ENCODE results near the gene SCART1.
"Not testable (repeated sequence)": the region's sequence is repeated elsewhere in the genome, so short reads cannot be mapped to it uniquely, and the experiment has no call there.

SCART1 gene

GRCh38 chr10:133422807-133423771, 30.7 kb upstream of the SCART1 start:
- H3K27ac ChIP-seq (ENCODE audit: low read depth, low read length) = no peak overlapping the region
- peaks cover 26% of the 10 kb centered on the region for H3K36me3 ChIP-seq (ENCODE audit: control insufficient read depth, low read length)
- H3K79me2 ChIP-seq (ENCODE audit: control insufficient read depth, low read length) = no peaks in the 10 kb centered on the region
- H3F3A ChIP-seq (ENCODE audit: control insufficient read depth, insufficient read depth) = no peaks in the 10 kb centered on the region
- TF ChIP-seq EZH2phosphoT487 (IDR thresholded peaks at IDR 0.05; ENCODE audit: borderline replicate concordance, low read length) (no peak), CTCF (IDR thresholded peaks at IDR 0.05; ENCODE audit: low read depth, low read length, poor library complexity, severe bottlenecking) (no peak)
- H3K4me1 ChIP-seq (ENCODE audit: control insufficient read depth, low read length) = no peaks in the 10 kb centered on the region
- no peaks in the 10 kb centered on the region for H4K20me1 ChIP-seq (ENCODE audit: control insufficient read depth, insufficient read depth, low read depth, low read length)
- no peaks in the 10 kb centered on the region for H3K27me3 ChIP-seq (ENCODE audit: control insufficient read depth, low read length)
- no peak overlapping the region for H3K4me3 ChIP-seq (ENCODE audit: low read length)
- H3K9me2 ChIP-seq (replicated peaks; ENCODE audit: control insufficient read depth, low read length) = no peaks in the 10 kb centered on the region
- H3K9me3 ChIP-seq (ENCODE audit: control insufficient read depth, insufficient read depth, low read length) = no peaks in the 10 kb centered on the region
- no peak overlapping the region for H3K4me2 ChIP-seq (ENCODE audit: low read length)

GRCh38 chr10:133424102-133424501, 29.6 kb upstream of the SCART1 start:
- H3K79me2 ChIP-seq (ENCODE audit: control insufficient read depth, low read length); H3K4me3 ChIP-seq (ENCODE audit: low read length); H3K9me3 ChIP-seq (ENCODE audit: control insufficient read depth, insufficient read depth, low read length); H3F3A ChIP-seq (ENCODE audit: control insufficient read depth, insufficient read depth); H3K4me1 ChIP-seq (ENCODE audit: control insufficient read depth, low read length); H3K27me3 ChIP-seq (ENCODE audit: control insufficient read depth, low read length); H3K9me2 ChIP-seq (replicated peaks; ENCODE audit: control insufficient read depth, low read length); H3K27ac ChIP-seq (ENCODE audit: low read depth, low read length); H3K4me2 ChIP-seq (ENCODE audit: low read length); H4K20me1 ChIP-seq (ENCODE audit: control insufficient read depth, insufficient read depth, low read depth, low read length): not testable (repeated sequence)
- peaks cover 22% of the 10 kb centered on the region for H3K36me3 ChIP-seq (ENCODE audit: control insufficient read depth, low read length)

DNA sequence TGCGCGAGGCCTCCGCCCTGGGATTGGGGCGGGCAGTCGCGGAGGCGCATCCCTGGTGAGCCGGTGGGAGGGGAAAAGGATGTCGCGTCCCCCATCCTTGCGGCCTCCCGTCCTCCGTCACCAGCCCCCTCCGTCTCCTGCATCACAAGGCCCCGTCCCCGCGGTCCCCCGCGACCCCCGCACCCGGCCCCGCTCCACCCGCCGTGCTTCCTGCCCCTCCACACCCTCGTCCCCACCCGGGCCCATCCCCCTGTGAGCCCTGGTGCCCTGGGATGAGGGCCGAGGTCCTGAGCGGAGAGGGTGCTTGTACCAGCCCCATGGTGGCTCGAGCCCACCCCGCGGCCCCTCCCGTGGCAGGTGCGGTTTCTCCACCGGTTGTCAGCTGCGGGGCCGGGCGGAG, 29.1 kb upstream of the SCART1 start, which contains the start of gene SPRN:
Gene SPRN (minus strand): TSS at position 25 of the 400 bp plus-strand sequence. CDS start 944 bp downstream, outside the sequence.
- not testable (repeated sequence) for H3F3A ChIP-seq (ENCODE audit: control insufficient read depth, insufficient read depth); H3K4me1 ChIP-seq (ENCODE audit: control insufficient read depth, low read length); H3K9me3 ChIP-seq (ENCODE audit: control insufficient read depth, insufficient read depth, low read length); H3K27ac ChIP-seq (ENCODE audit: low read depth, low read length); H4K20me1 ChIP-seq (ENCODE audit: control insufficient read depth, insufficient read depth, low read depth, low read length); H3K27me3 ChIP-seq (ENCODE audit: control insufficient read depth, low read length); H3K9me2 ChIP-seq (replicated peaks; ENCODE audit: control insufficient read depth, low read length); H3K4me2 ChIP-seq (ENCODE audit: low read length); H3K79me2 ChIP-seq (ENCODE audit: control insufficient read depth, low read length); H3K4me3 ChIP-seq (ENCODE audit: low read length)
- H3K36me3 ChIP-seq (ENCODE audit: control insufficient read depth, low read length) = peaks cover 17% of the 10 kb centered on the region

GRCh38 chr10:133429571-133429970, 24.2 kb upstream of the SCART1 start:
- not testable (repeated sequence) for H4K20me1 ChIP-seq (ENCODE audit: control insufficient read depth, insufficient read depth, low read depth, low read length); H3K79me2 ChIP-seq (ENCODE audit: control insufficient read depth, low read length); H3K9me3 ChIP-seq (ENCODE audit: control insufficient read depth, insufficient read depth, low read length); H3K27ac ChIP-seq (ENCODE audit: low read depth, low read length); H3K36me3 ChIP-seq (ENCODE audit: control insufficient read depth, low read length); H3F3A ChIP-seq (ENCODE audit: control insufficient read depth, insufficient read depth); H3K4me3 ChIP-seq (ENCODE audit: low read length); H3K9me2 ChIP-seq (replicated peaks; ENCODE audit: control insufficient read depth, low read length); H3K4me2 ChIP-seq (ENCODE audit: low read length); H3K4me1 ChIP-seq (ENCODE audit: control insufficient read depth, low read length); H3K27me3 ChIP-seq (ENCODE audit: control insufficient read depth, low read length)

GRCh38 chr10:133431888-133432613, 21.7 kb upstream of the SCART1 start:
- H3K4me1 ChIP-seq (ENCODE audit: control insufficient read depth, low read length); H3K9me3 ChIP-seq (ENCODE audit: control insufficient read depth, insufficient read depth, low read length); H4K20me1 ChIP-seq (ENCODE audit: control insufficient read depth, insufficient read depth, low read depth, low read length); H3K27me3 ChIP-seq (ENCODE audit: control insufficient read depth, low read length); H3K4me2 ChIP-seq (ENCODE audit: low read length); H3K36me3 ChIP-seq (ENCODE audit: control insufficient read depth, low read length); H3K4me3 ChIP-seq (ENCODE audit: low read length); H3K9me2 ChIP-seq (replicated peaks; ENCODE audit: control insufficient read depth, low read length); H3K79me2 ChIP-seq (ENCODE audit: control insufficient read depth, low read length); H3F3A ChIP-seq (ENCODE audit: control insufficient read depth, insufficient read depth); H3K27ac ChIP-seq (ENCODE audit: low read depth, low read length): not testable (repeated sequence)

DNA sequence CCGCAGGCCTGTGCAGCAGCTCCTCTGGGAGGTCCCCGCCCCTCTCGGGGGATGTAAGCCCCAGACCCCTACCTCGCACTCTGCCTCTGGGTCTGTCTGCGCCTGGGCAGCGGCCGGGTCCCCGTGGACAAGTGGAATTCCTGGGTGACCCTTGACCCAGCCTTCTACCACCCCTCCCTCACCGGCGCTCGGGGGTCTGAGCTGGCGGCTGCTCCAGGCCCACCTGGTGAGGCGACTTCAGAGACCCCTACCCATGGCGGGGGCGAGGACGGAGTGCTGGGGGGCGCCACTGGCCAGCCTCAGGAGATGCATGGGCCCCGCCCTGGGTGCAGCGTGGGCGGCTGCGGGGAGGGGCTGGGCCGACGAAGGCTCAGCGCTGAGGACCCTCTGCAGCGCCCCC, 21.0 kb upstream of the SCART1 start:
- H3K36me3 ChIP-seq (ENCODE audit: control insufficient read depth, low read length); H3K27me3 ChIP-seq (ENCODE audit: control insufficient read depth, low read length); H3K79me2 ChIP-seq (ENCODE audit: control insufficient read depth, low read length); H4K20me1 ChIP-seq (ENCODE audit: control insufficient read depth, insufficient read depth, low read depth, low read length); H3K4me3 ChIP-seq (ENCODE audit: low read length); H3K4me1 ChIP-seq (ENCODE audit: control insufficient read depth, low read length); H3K9me2 ChIP-seq (replicated peaks; ENCODE audit: control insufficient read depth, low read length); H3F3A ChIP-seq (ENCODE audit: control insufficient read depth, insufficient read depth); H3K27ac ChIP-seq (ENCODE audit: low read depth, low read length); H3K9me3 ChIP-seq (ENCODE audit: control insufficient read depth, insufficient read depth, low read length); H3K4me2 ChIP-seq (ENCODE audit: low read length): not testable (repeated sequence)
